ENCODE measurements around the gene ACOT13. TPM values are rescaled to one million over a fixed set of nuclear protein-coding genes. Genes with fewer than 3 reads are reported as not detected.
"Not testable (repeated sequence)": the region's sequence is repeated elsewhere in the genome, so short reads cannot be mapped to it uniquely, and the experiment has no call there.

The ACOT13 gene
- polyA plus RNA-seq, 1 experiment: 50.3 TPM

DNA sequence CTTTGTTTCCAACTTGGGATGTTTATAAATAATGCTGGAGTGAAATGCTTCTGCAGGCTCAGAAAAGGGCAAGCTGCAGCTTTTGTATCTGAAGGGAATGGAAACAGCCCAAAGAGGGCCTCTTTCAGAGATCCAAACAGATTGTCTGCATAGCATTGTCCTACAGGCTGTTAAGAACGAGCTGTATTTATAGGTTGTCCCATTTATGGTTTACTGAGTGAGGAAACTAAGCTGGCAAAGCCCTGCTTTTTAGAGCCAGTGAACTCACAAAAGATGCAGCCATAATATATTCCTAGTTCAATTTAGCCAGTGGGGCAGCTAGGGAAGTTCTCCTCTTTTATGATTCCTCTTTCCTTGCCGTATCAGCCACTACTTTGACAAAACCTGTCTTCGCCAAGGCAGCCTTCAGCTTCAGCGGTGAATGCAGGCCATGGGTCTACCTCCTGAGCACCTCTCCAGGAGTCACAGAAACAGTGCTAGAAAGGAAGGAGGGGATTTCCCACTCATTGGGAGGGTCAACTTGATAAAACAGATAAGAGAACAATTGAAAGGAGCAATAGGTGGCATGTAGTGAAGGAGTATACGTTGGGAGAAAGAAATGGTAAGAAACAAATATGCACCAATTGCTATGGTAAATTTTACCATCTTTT lies 35.9 kb upstream of the ACOT13 start:
- no peak overlapping the region for H3K4me3 ChIP-seq (ENCODE audit: low read depth, low read length)
- TF ChIP-seq, protein P1, sequence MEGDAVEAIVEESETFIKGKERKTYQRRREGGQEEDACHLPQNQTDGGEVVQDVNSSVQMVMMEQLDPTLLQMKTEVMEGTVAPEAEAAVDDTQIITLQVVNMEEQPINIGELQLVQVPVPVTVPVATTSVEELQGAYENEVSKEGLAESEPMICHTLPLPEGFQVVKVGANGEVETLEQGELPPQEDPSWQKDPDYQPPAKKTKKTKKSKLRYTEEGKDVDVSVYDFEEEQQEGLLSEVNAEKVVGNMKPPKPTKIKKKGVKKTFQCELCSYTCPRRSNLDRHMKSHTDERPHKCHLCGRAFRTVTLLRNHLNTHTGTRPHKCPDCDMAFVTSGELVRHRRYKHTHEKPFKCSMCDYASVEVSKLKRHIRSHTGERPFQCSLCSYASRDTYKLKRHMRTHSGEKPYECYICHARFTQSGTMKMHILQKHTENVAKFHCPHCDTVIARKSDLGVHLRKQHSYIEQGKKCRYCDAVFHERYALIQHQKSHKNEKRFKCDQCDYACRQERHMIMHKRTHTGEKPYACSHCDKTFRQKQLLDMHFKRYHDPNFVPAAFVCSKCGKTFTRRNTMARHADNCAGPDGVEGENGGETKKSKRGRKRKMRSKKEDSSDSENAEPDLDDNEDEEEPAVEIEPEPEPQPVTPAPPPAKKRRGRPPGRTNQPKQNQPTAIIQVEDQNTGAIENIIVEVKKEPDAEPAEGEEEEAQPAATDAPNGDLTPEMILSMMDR (IDR thresholded peaks at IDR 0.05; ENCODE audit: low read depth, low read length): no peak
- ChIA-PET CTCF (interaction anchor here (0.8 to 1.0 kb wide), 2 partner anchors 50 to 1089 kb away, joined by 3 to 4 read pairs; no protein-coding TSS in a partner anchor), POLR2A (no interaction called here)
- H3K27ac ChIP-seq (ENCODE audit: low read depth, low read length): no peak overlapping the region
- H3K27me3 ChIP-seq (ENCODE audit: control insufficient read depth, insufficient read depth, low read length): no peaks in the 10 kb centered on the region
- no peaks in the 10 kb centered on the region for H3K9me3 ChIP-seq (ENCODE audit: control insufficient read depth, insufficient read depth, low read length)
- no peak for DNase-seq (ENCODE audit: low read depth, low spot score)

DNA sequence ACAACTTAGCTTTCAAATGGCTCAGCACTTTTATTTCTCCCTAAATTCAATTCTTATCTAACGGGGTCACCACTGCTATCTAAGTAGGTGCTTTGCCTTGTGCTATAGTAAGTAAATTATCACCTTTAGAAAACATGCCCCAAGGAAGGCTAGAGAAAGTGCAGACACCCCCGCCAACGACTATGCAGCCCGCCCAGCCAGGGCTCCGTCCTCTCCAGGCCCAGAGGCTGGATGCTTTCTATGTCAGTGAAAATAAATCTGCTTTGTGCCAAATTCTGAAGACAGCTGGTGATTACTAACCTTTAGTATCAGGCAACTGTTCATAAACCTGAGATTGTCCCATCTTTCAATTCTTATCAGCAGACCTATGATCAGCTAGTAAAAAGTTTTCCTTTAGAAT lies 35.2 kb upstream of the ACOT13 start:
- POLR2A ChIA-PET: no interaction called here
- Histone ChIP-seq H3K9me3 (ENCODE audit: control insufficient read depth, insufficient read depth, low read length) (no peaks in the 10 kb centered on the region), H3K27ac (ENCODE audit: low read depth, low read length) (no peak overlapping the region), H3K27me3 (ENCODE audit: control insufficient read depth, insufficient read depth, low read length) (no peaks in the 10 kb centered on the region), H3K4me3 (ENCODE audit: low read depth, low read length) (no peak overlapping the region)
- CTCF ChIA-PET: no interaction called here
- no peak for DNase-seq (ENCODE audit: low read depth, low spot score)
- TF ChIP-seq, protein P1 (IDR thresholded peaks at IDR 0.05; ENCODE audit: low read depth, low read length): no peak

DNA sequence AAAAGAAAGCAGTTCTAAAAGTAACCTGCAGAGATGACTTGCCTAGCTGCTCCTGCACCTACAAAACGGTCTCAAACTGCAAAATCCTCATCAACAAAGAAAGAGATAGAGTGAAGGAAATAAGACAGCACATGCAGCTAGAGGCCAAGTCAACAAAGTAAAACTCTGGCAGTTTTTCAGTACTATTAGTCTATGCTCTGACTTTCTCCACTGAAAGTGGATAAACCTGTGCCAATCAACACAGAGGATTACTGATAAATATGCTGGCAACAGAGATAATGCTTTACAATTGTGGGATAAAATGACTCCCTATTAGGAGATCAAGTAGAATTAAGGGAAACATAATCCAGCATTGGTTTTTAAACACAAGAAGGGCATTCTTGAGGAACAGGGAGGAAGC lies 34.3 kb upstream of the ACOT13 start:
- no peaks in the 10 kb centered on the region for H3K27me3 ChIP-seq (ENCODE audit: control insufficient read depth, insufficient read depth, low read length)
- no peak overlapping the region for H3K27ac ChIP-seq (ENCODE audit: low read depth, low read length)
- DNase-seq (ENCODE audit: low read depth, low spot score): no peak
- TF ChIP-seq, protein P1 (IDR thresholded peaks at IDR 0.05; ENCODE audit: low read depth, low read length): no peak
- ChIA-PET POLR2A (no interaction called here), CTCF (interaction anchor here (0.8 kb wide), 1 partner anchor 49 kb away, joined by 3 read pairs; no protein-coding TSS in a partner anchor)
- H3K9me3 ChIP-seq (ENCODE audit: control insufficient read depth, insufficient read depth, low read length): no peaks in the 10 kb centered on the region
- no peak overlapping the region for H3K4me3 ChIP-seq (ENCODE audit: low read depth, low read length)

DNA sequence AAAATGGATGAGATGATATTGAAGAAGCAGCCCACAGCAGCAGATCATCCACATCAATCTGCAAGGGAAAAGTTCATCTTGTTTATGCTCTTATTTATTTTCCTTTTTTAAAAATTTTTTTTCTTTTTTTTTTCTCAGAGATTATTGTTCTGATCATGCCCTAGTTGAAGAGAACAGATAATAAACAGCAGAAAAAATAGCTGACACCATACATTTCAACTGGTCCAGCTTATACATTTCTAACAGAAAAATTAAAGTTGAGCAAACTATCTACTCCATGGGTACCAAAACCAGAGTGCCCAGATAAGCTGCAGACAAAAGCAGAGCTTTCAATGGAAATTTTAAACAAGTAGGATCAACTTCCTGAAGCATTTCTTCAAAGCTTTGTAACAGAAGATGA lies 30.2 kb upstream of the ACOT13 start:
- H3K27ac ChIP-seq (ENCODE audit: low read depth, low read length): no peak overlapping the region
- no peak overlapping the region for H3K4me3 ChIP-seq (ENCODE audit: low read depth, low read length)
- no peaks in the 10 kb centered on the region for H3K9me3 ChIP-seq (ENCODE audit: control insufficient read depth, insufficient read depth, low read length)
- no peak for DNase-seq (ENCODE audit: low read depth, low spot score)
- H3K27me3 ChIP-seq (ENCODE audit: control insufficient read depth, insufficient read depth, low read length): no peaks in the 10 kb centered on the region
- POLR2A ChIA-PET: no interaction called here
- TF ChIP-seq, protein P1 (IDR thresholded peaks at IDR 0.05; ENCODE audit: low read depth, low read length): no peak
- CTCF ChIA-PET: no interaction called here

DNA sequence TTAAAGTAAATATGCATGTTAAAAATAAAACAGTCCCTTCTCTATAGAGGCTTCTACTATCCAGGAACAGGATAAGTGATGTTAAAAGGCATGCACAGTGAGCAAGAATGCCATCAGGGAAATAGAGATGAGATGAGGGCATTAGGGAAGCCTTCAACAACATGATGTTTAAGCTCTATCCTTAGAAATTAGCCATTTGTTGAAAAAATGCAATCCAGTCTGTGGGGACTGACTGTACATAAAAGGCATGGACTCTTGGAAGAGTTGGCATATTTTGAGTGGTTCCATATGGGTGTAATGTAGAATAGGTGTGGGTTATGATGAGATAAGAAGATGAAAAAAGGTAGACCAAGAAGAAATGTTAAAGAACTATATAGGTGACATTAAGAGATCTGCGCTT lies 26.7 kb upstream of the ACOT13 start:
- TF ChIP-seq, protein P1 (IDR thresholded peaks at IDR 0.05; ENCODE audit: low read depth, low read length): no peak
- POLR2A ChIA-PET: no interaction called here
- H3K4me3 ChIP-seq (ENCODE audit: low read depth, low read length): no peak overlapping the region
- no peak overlapping the region for H3K27ac ChIP-seq (ENCODE audit: low read depth, low read length)
- no peaks in the 10 kb centered on the region for H3K9me3 ChIP-seq (ENCODE audit: control insufficient read depth, insufficient read depth, low read length)
- no peak for DNase-seq (ENCODE audit: low read depth, low spot score)
- CTCF ChIA-PET: interaction anchor here (2.0 kb wide), 1 partner anchor 59 kb away, joined by 5 read pairs; no protein-coding TSS in a partner anchor
- H3K27me3 ChIP-seq (ENCODE audit: control insufficient read depth, insufficient read depth, low read length): peaks cover 6% of the 10 kb centered on the region

DNA sequence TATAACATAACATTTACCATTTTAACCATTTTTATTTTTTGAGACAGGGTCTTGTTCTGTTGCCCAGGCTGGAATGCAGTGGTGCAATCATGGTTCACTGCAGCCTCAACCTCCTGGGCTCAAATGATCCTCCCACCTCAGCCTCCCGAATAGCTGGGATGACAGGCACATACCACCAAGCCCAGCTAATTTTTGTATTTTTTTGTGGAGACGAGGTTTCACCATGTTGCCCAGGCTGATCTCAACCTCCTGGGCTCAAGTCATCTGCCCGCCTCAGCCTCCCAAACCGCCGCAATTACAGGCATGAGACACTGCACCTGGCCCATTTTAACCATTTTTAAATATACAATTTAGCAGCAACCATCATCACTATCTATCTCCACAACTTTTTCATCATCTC lies 26.2 kb upstream of the ACOT13 start:
- H3K27me3 ChIP-seq (ENCODE audit: control insufficient read depth, insufficient read depth, low read length); POLR2A ChIA-PET; DNase-seq (ENCODE audit: low read depth, low spot score); H3K27ac ChIP-seq (ENCODE audit: low read depth, low read length); H3K9me3 ChIP-seq (ENCODE audit: control insufficient read depth, insufficient read depth, low read length); H3K4me3 ChIP-seq (ENCODE audit: low read depth, low read length): not testable (repeated sequence)
- CTCF ChIA-PET: interaction anchor here (2.0 kb wide), 1 partner anchor 59 kb away, joined by 5 read pairs; no protein-coding TSS in a partner anchor
